SK-N-MC (cell line): ENCODE measurements around the gene BEAN1.

Source experiments
- EZH2 ChIP-seq: fragments of 200-600 bp; sonication (generic); IDR thresholded peaks from one replicate; pipeline ENCODE4 v1.6.1; 2017; ENCODE audit warnings: antibody characterized with exemption
- POLR2AphosphoS5 ChIP-seq: IDR thresholded peaks from 2 replicates; pipeline ENCODE4 v1.6.1; 2012; ENCODE audit warnings: mild to moderate bottlenecking, low read depth, low read length, borderline replicate concordance

GRCh38 chr16:66469947-66470546 is 43.0 kb downstream of the BEAN1 start:
- no peak for TF ChIP-seq POLR2AphosphoS5
- no peak for TF ChIP-seq EZH2
